Glomerular endothelial cell (primary cell): ENCODE data around the gene FOXP1. TPM values are rescaled to one million over a fixed set of nuclear protein-coding genes. Genes with fewer than 3 reads are reported as not detected.

Source experiments
- DNase-seq: peaks from one replicate; pipeline ENCODE4 v3.0.0-alpha.2; 2011; ENCODE audit warnings: low read depth, low spot score; ENCODE audit errors: extremely low read depth
- total RNA-seq: library from RNA; depleted of rRNA; stranded (reverse); fragments of >200 nt; gene quantifications from 2 replicates; pipeline ENCODE4 v1.2.3, GENCODE V29; 2015

FOXP1 gene
- total RNA-seq, 1 donor from 2014 or later: 54.8 TPM

DNA sequence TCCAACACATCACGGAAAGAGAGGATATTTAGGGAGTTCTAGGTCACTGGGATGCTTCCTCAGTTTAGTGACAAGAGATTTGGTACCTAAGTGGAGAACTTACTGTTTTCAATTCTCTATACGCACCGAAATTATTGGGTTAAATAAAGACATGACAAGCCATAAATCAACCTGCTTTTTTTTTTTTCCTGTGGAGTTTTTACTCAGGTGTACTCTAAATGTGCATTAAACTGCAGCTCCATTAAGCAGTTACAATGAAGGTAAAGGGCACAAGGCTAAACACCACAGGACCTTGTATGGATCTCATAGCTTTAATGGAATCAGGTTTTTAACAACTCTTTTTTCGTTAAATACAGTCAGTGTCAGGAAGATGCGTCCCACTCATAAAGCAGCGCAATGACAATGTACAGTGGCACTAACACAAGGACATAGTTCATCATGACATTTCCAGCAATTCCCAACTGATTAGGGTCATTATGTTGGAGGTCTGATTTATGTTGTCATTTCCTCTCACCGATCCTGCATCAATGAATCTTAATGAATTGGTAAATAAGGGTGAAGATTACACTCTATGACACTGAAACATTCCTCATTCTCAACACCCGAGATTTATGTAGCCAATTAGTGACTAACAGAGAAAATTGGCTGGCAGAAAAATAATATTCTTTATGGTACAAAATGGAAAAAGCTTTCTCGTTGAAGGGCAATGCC, 355.2 kb downstream of the FOXP1 start:
- DNase-seq: no peak

DNA sequence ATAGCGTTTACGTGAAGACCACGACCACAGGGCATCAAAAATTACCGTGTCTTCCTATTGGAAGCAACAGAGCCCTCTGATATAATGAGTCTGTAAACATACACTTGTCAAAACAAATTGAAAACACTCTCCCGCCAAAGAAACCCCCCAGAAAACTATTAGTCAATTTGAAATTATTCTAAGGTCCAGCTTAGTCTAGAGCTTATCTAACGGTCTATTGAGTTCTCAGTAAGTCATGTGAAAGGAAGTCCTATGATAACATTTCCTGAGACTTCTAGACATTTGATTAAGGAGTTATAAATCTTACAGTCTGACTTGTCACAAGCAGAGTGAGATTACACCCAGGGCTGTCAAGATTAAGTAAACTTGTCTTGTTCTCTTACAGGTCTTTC, 356.3 kb downstream of the FOXP1 start:
- no peak for DNase-seq

DNA sequence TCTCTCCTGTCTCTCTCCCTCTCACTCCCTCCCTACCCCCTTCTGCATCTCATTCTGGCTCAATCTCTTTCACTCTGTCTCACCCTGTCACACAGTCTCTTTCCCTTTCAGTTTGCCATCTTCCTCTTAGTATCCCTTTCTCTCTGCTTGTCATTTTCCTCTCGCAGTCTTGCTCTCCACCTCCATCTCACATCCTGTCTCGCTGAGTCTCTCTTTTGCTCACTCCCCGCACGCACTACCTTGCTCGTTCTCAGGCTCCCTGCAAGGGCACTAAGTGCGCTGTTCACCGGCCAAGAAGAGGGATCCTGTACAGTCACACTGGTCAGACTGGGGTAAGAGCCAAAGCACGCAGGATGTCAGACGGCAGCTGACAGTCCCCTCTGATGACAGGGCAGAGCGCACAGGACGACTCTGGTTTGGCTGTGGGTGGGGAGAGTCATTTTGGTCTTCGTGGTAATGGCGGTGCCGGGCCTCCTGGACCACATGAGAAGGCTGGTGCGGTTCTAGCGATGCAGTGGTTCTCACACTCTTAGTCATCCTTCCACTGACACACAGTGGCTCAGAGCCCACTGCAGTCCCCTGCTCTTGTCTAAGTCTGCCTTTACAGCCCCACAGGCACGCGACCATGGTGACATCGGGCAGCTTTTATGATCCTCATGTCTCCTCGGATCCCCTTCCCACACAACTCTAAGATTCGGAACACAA, 356.8 kb downstream of the FOXP1 start:
- DNase-seq: no peak

GRCh38 chr3:71225951-71226564, 357.5 kb downstream of the FOXP1 start:
- DNase-seq: no peak

- DNase-seq: no peak
These were observed 358.4 kb downstream of the FOXP1 start for GRCh38 chr3:71225002-71225684.

DNA sequence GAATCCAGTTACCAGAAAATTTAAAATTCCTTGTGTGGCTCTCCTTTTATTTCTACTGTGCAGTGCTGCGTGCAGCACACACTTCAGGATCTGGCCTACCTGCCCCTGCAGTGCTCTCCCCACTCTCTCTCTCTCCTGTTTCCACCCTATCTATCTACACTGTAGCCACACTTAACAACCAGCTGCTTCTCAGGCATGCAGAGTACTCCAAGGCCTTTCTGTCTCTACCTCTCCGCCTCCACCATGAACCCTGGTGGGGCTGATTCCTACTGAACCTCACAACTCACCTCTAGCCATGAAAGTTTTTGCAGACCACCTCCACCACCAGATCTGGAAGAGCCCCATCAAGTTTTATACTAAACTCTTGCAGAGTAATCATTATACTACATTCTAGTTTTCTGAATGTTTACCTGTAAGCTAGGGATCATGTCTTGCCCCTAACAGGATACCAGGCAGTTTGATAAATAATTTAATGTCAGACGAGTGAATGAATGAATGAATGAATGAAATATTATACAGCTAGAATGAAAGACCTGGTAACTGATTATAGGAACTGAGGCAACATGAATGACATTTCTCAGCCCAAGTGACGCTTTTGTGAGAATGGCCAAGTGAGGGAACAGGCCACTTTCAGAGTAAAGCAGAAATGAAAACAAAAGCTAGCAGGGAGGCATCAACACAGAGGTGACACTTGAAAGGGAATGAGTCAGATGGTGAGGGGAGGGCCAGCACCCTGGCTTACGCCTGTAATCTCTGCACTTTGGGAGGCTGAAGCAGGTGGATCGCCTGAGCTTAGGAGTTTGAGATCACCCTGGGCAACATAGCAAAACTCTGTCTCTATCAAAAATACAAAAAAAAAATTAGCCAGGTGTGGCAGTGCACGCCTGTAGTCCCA, 363.5 kb downstream of the FOXP1 start:
- no peak for DNase-seq

GRCh38 chr3:71218508-71218907, 365.0 kb downstream of the FOXP1 start:
- no peak for DNase-seq

DNA sequence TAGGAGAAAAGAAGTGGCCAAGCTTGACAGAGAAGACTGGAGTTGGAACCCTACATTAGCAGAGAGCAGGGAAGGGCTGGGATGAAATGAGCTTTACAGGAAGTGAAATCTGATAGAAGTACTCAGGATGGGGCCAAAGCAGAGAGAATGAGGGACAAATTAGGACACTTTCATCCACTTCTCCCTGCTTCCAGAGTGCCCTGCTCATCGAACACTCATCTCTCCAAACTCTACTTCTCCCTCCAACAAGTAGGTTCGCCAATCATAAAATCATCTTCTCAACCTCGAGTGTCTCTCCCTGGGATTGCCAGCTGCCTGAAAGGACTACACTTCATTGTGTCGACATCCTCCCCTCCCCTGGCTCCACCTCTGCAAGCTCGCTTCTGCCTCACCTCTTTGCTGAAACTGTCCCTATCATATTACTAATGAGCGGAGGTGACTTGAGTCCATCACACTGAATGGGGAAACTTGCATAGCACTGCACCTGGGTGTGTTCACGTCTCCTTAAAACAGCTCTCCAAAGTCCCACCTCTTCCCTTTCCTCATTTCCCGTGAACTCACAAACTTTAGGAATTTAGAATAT, 365.8 kb downstream of the FOXP1 start:
- no peak for DNase-seq

GRCh38 chr3:71215351-71215750, 368.2 kb downstream of the FOXP1 start:
- no peak for DNase-seq

DNA sequence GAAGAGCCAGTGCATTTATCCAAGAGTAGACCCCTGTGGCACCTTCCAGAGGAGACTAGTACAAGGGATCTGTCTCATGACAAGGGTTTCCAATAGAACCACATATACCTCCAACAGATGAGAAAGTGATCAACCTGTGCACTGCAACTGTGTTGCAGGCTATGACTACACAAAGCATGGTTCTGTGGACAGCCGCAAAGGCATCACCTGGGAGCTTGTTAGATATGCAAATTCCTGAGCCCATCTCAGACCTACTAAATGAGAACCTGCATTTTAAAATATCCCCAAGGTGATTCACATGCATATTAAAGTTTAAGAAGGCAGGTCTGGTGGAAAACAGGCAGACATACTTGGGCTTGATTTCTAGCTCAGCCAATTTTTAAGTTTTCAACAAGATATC, 368.7 kb downstream of the FOXP1 start:
- DNase-seq: no peak

DNA sequence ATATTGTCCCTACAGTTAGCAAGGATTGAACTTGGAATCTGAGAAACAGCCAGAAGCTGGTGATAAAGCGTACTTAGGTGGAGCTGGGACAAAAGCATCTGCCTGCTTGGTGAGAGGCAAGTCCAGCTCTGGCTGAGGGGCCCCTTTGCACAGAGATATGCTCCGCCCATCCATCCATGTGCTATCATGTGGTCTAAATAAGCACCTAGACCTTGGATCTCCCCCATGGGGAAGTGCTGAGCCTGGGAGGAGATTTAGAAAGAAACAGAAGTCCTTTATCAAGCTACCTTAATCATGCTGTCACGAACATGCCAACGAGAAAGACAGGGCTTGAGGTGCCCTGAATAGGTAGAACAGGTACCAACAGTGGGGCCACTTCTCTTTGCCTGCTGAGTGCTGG, 369.5 kb downstream of the FOXP1 start:
- DNase-seq: no peak

GRCh38 chr3:71211083-71211482, 372.4 kb downstream of the FOXP1 start:
- no peak for DNase-seq

GRCh38 chr3:71210257-71211007, 373.1 kb downstream of the FOXP1 start:
- DNase-seq: no peak

DNA sequence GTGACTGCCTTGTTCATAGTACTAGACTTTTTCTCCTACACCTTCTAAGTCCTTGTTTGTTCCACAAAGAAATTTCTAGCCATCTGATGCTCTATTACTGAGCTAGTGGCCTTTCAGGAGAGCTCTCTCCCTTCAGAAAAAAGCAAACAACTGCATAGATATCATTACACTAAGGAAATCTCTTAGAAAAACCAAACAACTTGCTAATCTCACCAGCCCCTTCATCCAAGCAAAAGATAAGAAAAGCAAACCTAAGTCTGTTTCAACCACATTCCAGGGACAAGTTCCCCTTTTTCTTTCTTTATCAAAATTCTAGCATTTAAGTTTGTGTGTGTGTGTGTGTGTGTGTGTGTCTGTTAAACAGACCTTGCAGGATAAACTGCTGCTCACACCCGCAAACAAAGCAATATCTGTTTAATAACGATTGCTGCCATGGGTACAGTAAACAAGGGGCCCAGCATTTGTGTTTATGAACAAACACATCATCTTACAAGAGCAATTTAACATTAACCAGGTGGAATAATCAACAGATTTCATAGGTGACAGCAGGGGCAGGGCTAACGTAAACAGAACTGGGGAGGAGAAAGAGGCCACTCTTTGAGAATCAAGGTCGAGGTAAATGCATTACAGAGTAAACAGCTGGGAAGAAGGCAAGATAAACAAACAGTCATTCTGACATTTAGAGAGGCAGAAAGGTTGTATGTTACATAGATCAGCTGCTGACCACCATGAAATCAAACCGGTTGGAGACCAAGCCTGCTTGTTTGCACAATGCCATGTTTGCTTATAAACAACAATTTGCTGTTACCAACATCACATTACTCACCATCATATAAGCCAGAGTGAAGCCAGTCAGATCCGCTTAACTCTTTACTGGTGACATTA, 375.1 kb downstream of the FOXP1 start:
- DNase-seq: no peak

GRCh38 chr3:71207632-71208031, 375.9 kb downstream of the FOXP1 start:
- DNase-seq: no peak

- DNase-seq: no peak
These were observed 377.0 kb downstream of the FOXP1 start for GRCh38 chr3:71206305-71207165.

DNA sequence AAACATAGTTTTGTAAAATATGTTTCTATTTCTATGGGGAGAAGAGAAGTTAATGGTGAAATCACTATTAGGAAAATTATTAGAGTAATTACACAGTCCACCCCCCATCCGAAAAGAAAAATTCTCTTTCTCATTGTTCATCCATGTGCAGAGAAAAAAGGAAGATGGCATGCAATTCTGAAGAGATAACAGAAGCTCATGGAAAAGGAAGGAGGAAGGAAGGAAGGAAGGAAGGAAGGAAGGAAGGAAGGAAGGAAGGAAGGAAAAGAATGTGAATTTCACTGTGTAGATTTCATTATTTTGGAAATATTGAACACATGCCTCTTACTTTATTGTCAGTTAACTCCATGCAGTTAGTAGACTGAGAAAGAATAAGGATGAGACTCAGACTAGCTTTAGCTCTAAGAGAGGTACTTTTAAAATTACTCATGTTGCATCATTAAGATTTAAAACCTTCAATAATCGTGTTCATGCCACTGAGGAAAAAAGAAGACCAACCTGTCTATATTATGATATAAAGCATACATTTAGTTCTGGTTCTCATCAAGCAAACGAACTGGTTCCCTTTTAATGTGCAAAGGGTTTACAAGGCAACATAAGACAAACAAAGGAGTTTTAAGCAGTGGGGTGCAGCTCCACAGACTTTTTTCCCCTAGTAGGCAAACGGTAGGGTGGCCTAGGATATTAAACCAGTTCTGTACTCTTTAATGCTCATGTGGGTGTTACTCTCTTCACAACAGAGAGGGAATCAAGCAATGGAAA, 379.6 kb downstream of the FOXP1 start:
- DNase-seq: no peak
